ENCODE results near the gene ANKMY1. TPM values are rescaled to one million over a fixed set of nuclear protein-coding genes. Genes with fewer than 3 reads are reported as not detected.

The ANKMY1 gene
- total and polyA plus RNA-seq, 3 experiments from 2014 or later = 15.8 to 27.9 (median 22.4) TPM

GRCh38 chr2:240449764-240450531 is 107.8 kb downstream of the ANKMY1 start:
- no peaks in the 10 kb centered on the region for H3K9me3 ChIP-seq (ENCODE audit: low read length)
- Mint-ChIP-seq H3K36me3 (no peaks in the 10 kb centered on the region), H3K4me3 (peak overlapping the region in 1 of 7 donors; percentile 22)

GRCh38 chr2:240448387-240449274 is 109.2 kb downstream of the ANKMY1 start:
- H3K4me3 ChIP-seq (ENCODE audit: low read length) = no peak overlapping the region
- Mint-ChIP-seq H3K4me1 (peaks cover 0 to 8% (median 2%) of the 10 kb centered on the region in 3 donors), H3K27ac (no peak overlapping the region), H3K9me3 (no peaks in the 10 kb centered on the region), H3K4me3 (no peak overlapping the region), H3K36me3 (no peaks in the 10 kb centered on the region), H3K27me3 (peaks cover 26 to 40% of the 10 kb centered on the region in 2 donors)
- no peaks in the 10 kb centered on the region for H3K36me3 ChIP-seq (ENCODE audit: insufficient read depth, low read length)
- DNase-seq = no peak
- peaks cover 15% of the 10 kb centered on the region for H3K27me3 ChIP-seq (ENCODE audit: insufficient read depth, low read length, poor library complexity, severe bottlenecking)
- no peaks in the 10 kb centered on the region for H3K9me3 ChIP-seq (ENCODE audit: low read length)
- CTCF ChIA-PET = no interaction called here
- POLR2A ChIA-PET = no interaction called here
- H3K4me1 ChIP-seq (ENCODE audit: insufficient read depth, low read length) = no peaks in the 10 kb centered on the region
- H3K27ac ChIP-seq (ENCODE audit: low read depth, low read length) = no peak overlapping the region

More at GRCh38 chr2:240449764-240450531, 107.8 kb downstream of the ANKMY1 start:
- ChIA-PET POLR2A (no interaction called here), CTCF (interaction anchor here (1.6 kb wide), 1 partner anchor 11 kb away, joined by 3 read pairs; no protein-coding TSS in a partner anchor)
- H3K27me3 ChIP-seq (ENCODE audit: insufficient read depth, low read length, poor library complexity, severe bottlenecking) = peaks cover 26% of the 10 kb centered on the region
- Mint-ChIP-seq H3K27ac (no peak overlapping the region), H3K4me1 (peaks cover 7 to 19% (median 8%) of the 10 kb centered on the region in 3 donors), H3K9me3 (no peaks in the 10 kb centered on the region), H3K27me3 (peaks cover 35 to 51% of the 10 kb centered on the region in 2 donors)
- no peaks in the 10 kb centered on the region for H3K4me1 ChIP-seq (ENCODE audit: insufficient read depth, low read length)
- H3K36me3 ChIP-seq (ENCODE audit: insufficient read depth, low read length) = no peaks in the 10 kb centered on the region
- no peak overlapping the region for H3K27ac ChIP-seq (ENCODE audit: low read depth, low read length)
- H3K4me3 ChIP-seq (ENCODE audit: low read length) = no peak overlapping the region
- DNase-seq = no peak

- H3K36me3 Mint-ChIP-seq = no peaks in the 10 kb centered on the region
- peaks cover 15% of the 10 kb centered on the region for H3K27me3 ChIP-seq (ENCODE audit: insufficient read depth, low read length, poor library complexity, severe bottlenecking)
- no peaks in the 10 kb centered on the region for H3K9me3 ChIP-seq (ENCODE audit: low read length)
- ChIA-PET CTCF (no interaction called here), POLR2A (no interaction called here)
- no peak overlapping the region for H3K4me3 Mint-ChIP-seq
- H3K4me1 Mint-ChIP-seq = peaks cover 0 to 8% (median 2%) of the 10 kb centered on the region in 3 donors
- no peaks in the 10 kb centered on the region for H3K9me3 Mint-ChIP-seq
- peaks cover 26 to 40% of the 10 kb centered on the region in 2 donors for H3K27me3 Mint-ChIP-seq
- no peaks in the 10 kb centered on the region for H3K4me1 ChIP-seq (ENCODE audit: insufficient read depth, low read length)
- H3K36me3 ChIP-seq (ENCODE audit: insufficient read depth, low read length) = no peaks in the 10 kb centered on the region
- no peak for DNase-seq
- H3K4me3 ChIP-seq (ENCODE audit: low read length) = no peak overlapping the region
- no peak overlapping the region for H3K27ac ChIP-seq (ENCODE audit: low read depth, low read length)
- H3K27ac Mint-ChIP-seq = no peak overlapping the region
Measured at GRCh38 chr2:240447934-240448333, 109.9 kb downstream of the ANKMY1 start.

GRCh38 chr2:240447331-240447730 is 110.5 kb downstream of the ANKMY1 start:
- ChIA-PET POLR2A (no interaction called here), CTCF (no interaction called here)
- Mint-ChIP-seq H3K4me3 (no peak overlapping the region), H3K4me1 (peaks cover 0 to 8% (median 2%) of the 10 kb centered on the region in 3 donors), H3K27ac (peak overlapping the region in 1 of 8 donors; percentile 47), H3K27me3 (peaks cover 26 to 40% of the 10 kb centered on the region in 2 donors), H3K9me3 (no peaks in the 10 kb centered on the region), H3K36me3 (no peaks in the 10 kb centered on the region)
- no peaks in the 10 kb centered on the region for H3K36me3 ChIP-seq (ENCODE audit: insufficient read depth, low read length)
- no peak overlapping the region for H3K4me3 ChIP-seq (ENCODE audit: low read length)
- peaks cover 15% of the 10 kb centered on the region for H3K27me3 ChIP-seq (ENCODE audit: insufficient read depth, low read length, poor library complexity, severe bottlenecking)
- no peak for DNase-seq
- H3K9me3 ChIP-seq (ENCODE audit: low read length) = no peaks in the 10 kb centered on the region
- H3K27ac ChIP-seq (ENCODE audit: low read depth, low read length) = no peak overlapping the region
- no peaks in the 10 kb centered on the region for H3K4me1 ChIP-seq (ENCODE audit: insufficient read depth, low read length)

- no peaks in the 10 kb centered on the region for H3K9me3 Mint-ChIP-seq
- no peak for DNase-seq
- H3K27me3 Mint-ChIP-seq = peaks cover 21 to 35% of the 10 kb centered on the region in 2 donors
- Histone ChIP-seq H3K36me3 (ENCODE audit: insufficient read depth, low read length) (no peaks in the 10 kb centered on the region), H3K9me3 (ENCODE audit: low read length) (no peaks in the 10 kb centered on the region), H3K27me3 (ENCODE audit: insufficient read depth, low read length, poor library complexity, severe bottlenecking) (peaks cover 9% of the 10 kb centered on the region), H3K4me3 (ENCODE audit: low read length) (no peak overlapping the region), H3K4me1 (ENCODE audit: insufficient read depth, low read length) (no peaks in the 10 kb centered on the region), H3K27ac (ENCODE audit: low read depth, low read length) (no peak overlapping the region)
- ChIA-PET CTCF (no interaction called here), POLR2A (no interaction called here)
- no peak overlapping the region for H3K27ac Mint-ChIP-seq
- no peak overlapping the region for H3K4me3 Mint-ChIP-seq
- peaks cover 0 to 3% (median 0%) of the 10 kb centered on the region in 3 donors for H3K4me1 Mint-ChIP-seq
- no peaks in the 10 kb centered on the region for H3K36me3 Mint-ChIP-seq
Measured at GRCh38 chr2:240446664-240447175, 111.1 kb downstream of the ANKMY1 start.

GRCh38 chr2:240445961-240446663 is 111.7 kb downstream of the ANKMY1 start:
- CTCF ChIA-PET = no interaction called here
- DNase-seq = no peak
- H3K4me1 Mint-ChIP-seq = peaks cover 0 to 2% (median 0%) of the 10 kb centered on the region in 3 donors
- H3K27ac ChIP-seq (ENCODE audit: low read depth, low read length) = no peak overlapping the region
- H3K27me3 ChIP-seq (ENCODE audit: insufficient read depth, low read length, poor library complexity, severe bottlenecking) = peaks cover 3% of the 10 kb centered on the region
- POLR2A ChIA-PET = no interaction called here
- H3K4me3 ChIP-seq (ENCODE audit: low read length) = no peak overlapping the region
- no peak overlapping the region for H3K4me3 Mint-ChIP-seq
- H3K4me1 ChIP-seq (ENCODE audit: insufficient read depth, low read length) = no peaks in the 10 kb centered on the region
- peak overlapping the region in 1 of 8 donors; percentile 50 for H3K27ac Mint-ChIP-seq
- no peaks in the 10 kb centered on the region for H3K9me3 ChIP-seq (ENCODE audit: low read length)
- no peaks in the 10 kb centered on the region for H3K36me3 Mint-ChIP-seq
- no peaks in the 10 kb centered on the region for H3K9me3 Mint-ChIP-seq
- H3K36me3 ChIP-seq (ENCODE audit: insufficient read depth, low read length) = no peaks in the 10 kb centered on the region
- H3K27me3 Mint-ChIP-seq = peaks cover 21 to 29% of the 10 kb centered on the region in 2 donors

GRCh38 chr2:240444464-240444863 is 113.3 kb downstream of the ANKMY1 start:
- Mint-ChIP-seq H3K9me3 (no peaks in the 10 kb centered on the region), H3K27me3 (peaks cover 11 to 12% of the 10 kb centered on the region in 2 donors), H3K4me3 (no peak overlapping the region), H3K4me1 (no peaks in the 10 kb centered on the region), H3K27ac (no peak overlapping the region), H3K36me3 (no peaks in the 10 kb centered on the region)
- H3K36me3 ChIP-seq (ENCODE audit: insufficient read depth, low read length) = no peaks in the 10 kb centered on the region
- H3K4me3 ChIP-seq (ENCODE audit: low read length) = no peak overlapping the region
- no peaks in the 10 kb centered on the region for H3K4me1 ChIP-seq (ENCODE audit: insufficient read depth, low read length)
- POLR2A ChIA-PET = no interaction called here
- H3K27me3 ChIP-seq (ENCODE audit: insufficient read depth, low read length, poor library complexity, severe bottlenecking) = no peaks in the 10 kb centered on the region
- CTCF ChIA-PET = no interaction called here
- no peak for DNase-seq
- H3K27ac ChIP-seq (ENCODE audit: low read depth, low read length) = no peak overlapping the region
- H3K9me3 ChIP-seq (ENCODE audit: low read length) = no peaks in the 10 kb centered on the region

All from CD8-positive, alpha-beta memory T cell (primary cell).